Measurements from ENCODE around the gene KATNAL1. TPM values are rescaled to one million over a fixed set of nuclear protein-coding genes. Genes with fewer than 3 reads are reported as not detected.
"Not testable (repeated sequence)": the region's sequence is repeated elsewhere in the genome, so short reads cannot be mapped to it uniquely, and the experiment has no call there.

KATNAL1 gene
- total RNA-seq, 1 donor from 2014 or later = 42.0 TPM

DNA sequence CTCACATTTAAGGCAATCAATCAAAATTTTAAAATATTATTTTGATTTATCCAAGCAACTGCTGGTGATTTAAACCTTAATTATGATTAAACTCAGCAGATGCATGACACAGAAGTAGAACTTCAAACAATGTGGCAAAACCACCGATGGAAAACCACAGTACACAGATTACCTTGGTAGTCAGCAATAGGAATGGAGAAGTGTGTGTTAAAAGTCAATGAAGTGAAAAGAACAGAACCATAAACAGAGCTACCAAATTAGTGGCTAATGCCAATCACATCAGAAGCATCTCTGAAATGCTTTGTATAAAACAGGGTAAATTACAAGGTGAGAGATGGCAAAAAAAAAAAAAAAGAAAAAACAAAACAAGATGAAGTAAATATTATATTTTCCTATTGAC lies 31.2 kb downstream of the KATNAL1 start:
- peaks cover 13% of the 10 kb centered on the region for H4K20me1 ChIP-seq (ENCODE audit: insufficient read depth, low read length)
- H3K4me3 ChIP-seq (ENCODE audit: insufficient read depth, low read depth, low read length) = no peak overlapping the region
- Mint-ChIP-seq H3K9me3 (ENCODE audit: unreplicated experiment) (no peaks in the 10 kb centered on the region), H3K27me3 (ENCODE audit: low read depth, unreplicated experiment) (no peaks in the 10 kb centered on the region), H3K36me3 (ENCODE audit: low read depth, unreplicated experiment) (peaks cover 15% of the 10 kb centered on the region), H3K4me3 (ENCODE audit: unreplicated experiment) (no peak overlapping the region), H3K4me1 (ENCODE audit: low read depth, unreplicated experiment) (peaks cover 6% of the 10 kb centered on the region), H3K27ac (ENCODE audit: unreplicated experiment) (no peak overlapping the region)
- H3K27ac ChIP-seq (ENCODE audit: low read depth, low read length) = no peak overlapping the region
- H3K9me3 ChIP-seq (ENCODE audit: insufficient read depth, low read depth, low read length) = peaks cover 3% of the 10 kb centered on the region
- TF ChIP-seq, protein P1, sequence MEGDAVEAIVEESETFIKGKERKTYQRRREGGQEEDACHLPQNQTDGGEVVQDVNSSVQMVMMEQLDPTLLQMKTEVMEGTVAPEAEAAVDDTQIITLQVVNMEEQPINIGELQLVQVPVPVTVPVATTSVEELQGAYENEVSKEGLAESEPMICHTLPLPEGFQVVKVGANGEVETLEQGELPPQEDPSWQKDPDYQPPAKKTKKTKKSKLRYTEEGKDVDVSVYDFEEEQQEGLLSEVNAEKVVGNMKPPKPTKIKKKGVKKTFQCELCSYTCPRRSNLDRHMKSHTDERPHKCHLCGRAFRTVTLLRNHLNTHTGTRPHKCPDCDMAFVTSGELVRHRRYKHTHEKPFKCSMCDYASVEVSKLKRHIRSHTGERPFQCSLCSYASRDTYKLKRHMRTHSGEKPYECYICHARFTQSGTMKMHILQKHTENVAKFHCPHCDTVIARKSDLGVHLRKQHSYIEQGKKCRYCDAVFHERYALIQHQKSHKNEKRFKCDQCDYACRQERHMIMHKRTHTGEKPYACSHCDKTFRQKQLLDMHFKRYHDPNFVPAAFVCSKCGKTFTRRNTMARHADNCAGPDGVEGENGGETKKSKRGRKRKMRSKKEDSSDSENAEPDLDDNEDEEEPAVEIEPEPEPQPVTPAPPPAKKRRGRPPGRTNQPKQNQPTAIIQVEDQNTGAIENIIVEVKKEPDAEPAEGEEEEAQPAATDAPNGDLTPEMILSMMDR (IDR thresholded peaks at IDR 0.05; ENCODE audit: insufficient read depth, low read depth, low read length) = no peak
- no peak for TF ChIP-seq EZH2 (IDR thresholded peaks at IDR 0.05; ENCODE audit: insufficient read depth, low read length)
- no peak for FAIRE-seq
- H3K79me2 ChIP-seq (ENCODE audit: insufficient read depth, low read length) = peaks cover 18% of the 10 kb centered on the region
- peak; percentile 67 for DNase-seq (ENCODE audit: low read depth)
- H3K4me1 ChIP-seq (ENCODE audit: insufficient read depth, low read length) = no peaks in the 10 kb centered on the region
- H3K27me3 ChIP-seq (ENCODE audit: insufficient read depth, low read length) = no peaks in the 10 kb centered on the region
- no peak overlapping the region for H2AFZ ChIP-seq (ENCODE audit: low read depth, low read length)
- H3K9ac ChIP-seq (ENCODE audit: low read length) = no peak overlapping the region
- peaks cover 20% of the 10 kb centered on the region for H3K36me3 ChIP-seq (ENCODE audit: insufficient read depth, low read length)
- no peak overlapping the region for H3K4me2 ChIP-seq (ENCODE audit: low read length)

DNA sequence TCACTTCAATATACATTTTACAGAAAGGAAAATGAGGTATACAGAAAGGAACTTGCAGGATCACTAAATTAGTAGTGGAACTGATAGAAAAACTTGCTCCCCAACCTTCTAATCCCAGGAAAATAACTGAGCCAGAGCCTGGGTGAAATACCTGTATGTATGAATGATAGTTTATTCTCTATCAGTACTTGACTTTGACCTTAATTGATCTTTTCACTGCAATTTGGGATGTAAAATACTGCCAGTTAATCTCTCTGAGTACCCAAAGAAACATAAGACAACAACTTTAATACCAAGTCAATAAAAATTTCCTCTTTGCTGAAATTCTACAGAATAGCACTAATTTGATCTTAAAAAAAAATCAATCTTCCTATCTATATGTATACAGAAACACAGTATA lies 33.3 kb downstream of the KATNAL1 start:
- H3K4me3 ChIP-seq (ENCODE audit: insufficient read depth, low read depth, low read length) = no peak overlapping the region
- H3K4me3 Mint-ChIP-seq (ENCODE audit: unreplicated experiment) = no peak overlapping the region
- H3K27ac ChIP-seq (ENCODE audit: low read depth, low read length) = no peak overlapping the region
- peaks cover 15% of the 10 kb centered on the region for H4K20me1 ChIP-seq (ENCODE audit: insufficient read depth, low read length)
- peaks cover 6% of the 10 kb centered on the region for H3K4me1 Mint-ChIP-seq (ENCODE audit: low read depth, unreplicated experiment)
- no peak for DNase-seq (ENCODE audit: low read depth)
- H3K36me3 ChIP-seq (ENCODE audit: insufficient read depth, low read length) = peaks cover 11% of the 10 kb centered on the region
- no peaks in the 10 kb centered on the region for H3K4me1 ChIP-seq (ENCODE audit: insufficient read depth, low read length)
- peaks cover 15% of the 10 kb centered on the region for H3K36me3 Mint-ChIP-seq (ENCODE audit: low read depth, unreplicated experiment)
- H3K79me2 ChIP-seq (ENCODE audit: insufficient read depth, low read length) = peaks cover 18% of the 10 kb centered on the region
- H2AFZ ChIP-seq (ENCODE audit: low read depth, low read length) = no peak overlapping the region
- no peak for FAIRE-seq
- H3K9me3 ChIP-seq (ENCODE audit: insufficient read depth, low read depth, low read length) = peaks cover 3% of the 10 kb centered on the region
- no peaks in the 10 kb centered on the region for H3K27me3 Mint-ChIP-seq (ENCODE audit: low read depth, unreplicated experiment)
- TF ChIP-seq EZH2 (IDR thresholded peaks at IDR 0.05; ENCODE audit: insufficient read depth, low read length) = no peak
- TF ChIP-seq, protein P1 (IDR thresholded peaks at IDR 0.05; ENCODE audit: insufficient read depth, low read depth, low read length) = no peak
- H3K9ac ChIP-seq (ENCODE audit: low read length) = no peak overlapping the region
- H3K9me3 Mint-ChIP-seq (ENCODE audit: unreplicated experiment) = no peaks in the 10 kb centered on the region
- no peak overlapping the region for H3K27ac Mint-ChIP-seq (ENCODE audit: unreplicated experiment)
- H3K27me3 ChIP-seq (ENCODE audit: insufficient read depth, low read length) = no peaks in the 10 kb centered on the region
- no peak overlapping the region for H3K4me2 ChIP-seq (ENCODE audit: low read length)

DNA sequence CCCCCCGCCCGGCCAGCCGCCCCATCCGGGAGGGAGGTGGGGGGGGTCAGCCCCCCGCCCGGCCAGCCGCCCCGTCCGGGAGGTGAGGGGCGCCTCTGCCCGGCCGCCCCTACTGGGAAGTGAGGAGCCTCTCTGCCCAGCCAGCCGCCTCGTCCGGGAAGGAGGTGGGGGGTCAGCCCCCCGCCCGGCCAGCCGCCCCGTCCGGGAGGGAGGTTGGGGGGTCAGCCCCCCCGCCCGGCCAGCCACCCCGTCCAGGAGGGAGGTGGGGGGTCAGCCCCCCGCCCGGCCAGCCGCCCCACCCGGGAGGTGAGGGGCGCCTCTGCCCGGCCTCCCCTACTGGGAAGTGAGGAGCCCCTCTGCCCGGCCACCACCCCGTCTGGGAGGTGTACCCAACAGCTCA lies 37.3 kb downstream of the KATNAL1 start:
- H3K27ac Mint-ChIP-seq (ENCODE audit: unreplicated experiment); H3K9me3 ChIP-seq (ENCODE audit: insufficient read depth, low read depth, low read length); H3K4me3 Mint-ChIP-seq (ENCODE audit: unreplicated experiment); H3K4me3 ChIP-seq (ENCODE audit: insufficient read depth, low read depth, low read length); H3K4me1 Mint-ChIP-seq (ENCODE audit: low read depth, unreplicated experiment); H3K9ac ChIP-seq (ENCODE audit: low read length); FAIRE-seq; H3K36me3 Mint-ChIP-seq (ENCODE audit: low read depth, unreplicated experiment); H3K4me2 ChIP-seq (ENCODE audit: low read length); H3K36me3 ChIP-seq (ENCODE audit: insufficient read depth, low read length); H2AFZ ChIP-seq (ENCODE audit: low read depth, low read length); H3K4me1 ChIP-seq (ENCODE audit: insufficient read depth, low read length); H3K27ac ChIP-seq (ENCODE audit: low read depth, low read length); H3K27me3 ChIP-seq (ENCODE audit: insufficient read depth, low read length); H3K9me3 Mint-ChIP-seq (ENCODE audit: unreplicated experiment); H3K27me3 Mint-ChIP-seq (ENCODE audit: low read depth, unreplicated experiment); DNase-seq (ENCODE audit: low read depth): not testable (repeated sequence)
- H3K79me2 ChIP-seq (ENCODE audit: insufficient read depth, low read length) = peaks cover 36% of the 10 kb centered on the region
- H4K20me1 ChIP-seq (ENCODE audit: insufficient read depth, low read length) = peaks cover 19% of the 10 kb centered on the region
